Panc1 (cell line): ENCODE data around the gene ATP7B. TPM values are rescaled to one million over a fixed set of nuclear protein-coding genes. Genes with fewer than 3 reads are reported as not detected.

Source experiments
- ATAC-seq: fragments of 200-7000 bp; cut with Tn5 transposase; 2 replicates; pipeline ENCODE4 v1.9.1; 2020; ENCODE audit warnings: mild to moderate bottlenecking, moderate library complexity
- BruUV-seq: library from RNA; stranded (reverse); fragments of 400-500 nt; replicated peaks from 2 replicates; lab custom pipeline; 2021; lab: Mats Ljungman, UMichigan
- CTCF ChIA-PET: fragments of 300-600 bp; sonication (Branson Sonifier 250); formaldehyde crosslinking; loops from one replicate; lab custom pipeline; 2022; ENCODE audit warnings: antibody characterized with exemption; lab: Charles Lee
- POLR2A ChIA-PET: fragments of 300-600 bp; sonication (Branson Sonifier 250); formaldehyde crosslinking; loops from one replicate; lab custom pipeline; 2022; ENCODE audit warnings: antibody characterized with exemption; lab: Charles Lee
- DNase-seq: peaks from one replicate; pipeline ENCODE4 v3.0.0-alpha.2; 2010; ENCODE audit warnings: low read depth, low spot score
- H3K27ac ChIP-seq: 2 replicates; pipeline ENCODE4 v1.5.1; 2011; ENCODE audit warnings: mild to moderate bottlenecking, low read length, inconsistent platforms
- H3K27me3 ChIP-seq: fragments of 200-500 bp; sonication (Bioruptor generic); 2 replicates; pipeline ENCODE4 v1.6.0; 2014; ENCODE audit warnings: low read length, inconsistent platforms; ENCODE audit not compliant: control insufficient read depth, insufficient read depth
- H3K36me3 ChIP-seq: fragments of 200-500 bp; sonication (Bioruptor generic); 2 replicates; pipeline ENCODE4 v1.5.1; 2014; ENCODE audit warnings: inconsistent platforms, mild to moderate bottlenecking, low read length, moderate library complexity; ENCODE audit not compliant: control insufficient read depth, insufficient read depth
- H3K4me1 ChIP-seq: 2 replicates; pipeline ENCODE4 v1.5.1; 2011; ENCODE audit warnings: inconsistent platforms, mild to moderate bottlenecking, low read length, moderate library complexity; ENCODE audit not compliant: control insufficient read depth, insufficient read depth
- H3K4me3 ChIP-seq, 2 experiments: 2 replicates each; pipeline ENCODE4 v1.5.1; 2011 to 2012; ENCODE audit warnings: low read depth in 2 of 2, low read length in 2 of 2, mild to moderate bottlenecking in 2 of 2, inconsistent platforms in 1 of 2, moderate library complexity in 1 of 2
- H3K9me3 ChIP-seq: fragments of 200-500 bp; sonication (Bioruptor generic); 2 replicates; pipeline ENCODE4 v1.5.1; 2014; ENCODE audit warnings: low read depth, mild to moderate bottlenecking, inconsistent platforms, low read length, moderate library complexity; ENCODE audit not compliant: control insufficient read depth, insufficient read depth
- CTCF ChIP-seq: fragments of 450-650 bp; IDR thresholded peaks from 2 replicates; pipeline ENCODE4 v1.5.1; 2017; ENCODE audit warnings: mild to moderate bottlenecking
- POLR2AphosphoS5 ChIP-seq: IDR thresholded peaks from 2 replicates; pipeline ENCODE4 v1.6.1; 2012; ENCODE audit warnings: mild to moderate bottlenecking, low read depth, low read length, moderate library complexity
- REST ChIP-seq, 2 experiments: IDR thresholded peaks; 2 replicates each; pipeline ENCODE4 v1.6.1; 2011 to 2012; ENCODE audit warnings: low read depth in 2 of 2, control low read depth in 1 of 2, low read length in 1 of 2, mild to moderate bottlenecking in 1 of 2, moderate library complexity in 1 of 2; ENCODE audit not compliant: insufficient read depth in 1 of 2
- SIN3A ChIP-seq: IDR thresholded peaks from 2 replicates; pipeline ENCODE4 v1.6.1; 2012; ENCODE audit warnings: low read depth, mild to moderate bottlenecking, low read length, moderate library complexity, borderline replicate concordance; ENCODE audit not compliant: insufficient read depth
- TCF7L2 ChIP-seq: IDR thresholded peaks from 2 replicates; pipeline ENCODE4 v1.6.1; 2011; ENCODE audit warnings: mild to moderate bottlenecking, low read depth, low read length, inconsistent platforms
- in situ Hi-C: cut with HindIII; loops from 2 replicates; pipeline ENCODE4 v1.10.0; 2016; ENCODE audit warnings: low sequenced_read_pairs, low pct_unique_long_range_greater_than_20kb
- intact Hi-C: fragments of 100-400 bp; cut with micrococcal nuclease; formaldehyde crosslinking; loops from one replicate; pipeline ENCODE4 v1.10.0; 2022; ENCODE audit not compliant: unreplicated experiment
- total RNA-seq: library from RNA; stranded (reverse); gene quantifications from one replicate; pipeline ENCODE4 v1.2.1, GENCODE V29; 2021; ENCODE audit not compliant: unreplicated experiment

Gene ATP7B
- total RNA-seq, 1 experiment from 2014 or later: 19.6 TPM

DNA sequence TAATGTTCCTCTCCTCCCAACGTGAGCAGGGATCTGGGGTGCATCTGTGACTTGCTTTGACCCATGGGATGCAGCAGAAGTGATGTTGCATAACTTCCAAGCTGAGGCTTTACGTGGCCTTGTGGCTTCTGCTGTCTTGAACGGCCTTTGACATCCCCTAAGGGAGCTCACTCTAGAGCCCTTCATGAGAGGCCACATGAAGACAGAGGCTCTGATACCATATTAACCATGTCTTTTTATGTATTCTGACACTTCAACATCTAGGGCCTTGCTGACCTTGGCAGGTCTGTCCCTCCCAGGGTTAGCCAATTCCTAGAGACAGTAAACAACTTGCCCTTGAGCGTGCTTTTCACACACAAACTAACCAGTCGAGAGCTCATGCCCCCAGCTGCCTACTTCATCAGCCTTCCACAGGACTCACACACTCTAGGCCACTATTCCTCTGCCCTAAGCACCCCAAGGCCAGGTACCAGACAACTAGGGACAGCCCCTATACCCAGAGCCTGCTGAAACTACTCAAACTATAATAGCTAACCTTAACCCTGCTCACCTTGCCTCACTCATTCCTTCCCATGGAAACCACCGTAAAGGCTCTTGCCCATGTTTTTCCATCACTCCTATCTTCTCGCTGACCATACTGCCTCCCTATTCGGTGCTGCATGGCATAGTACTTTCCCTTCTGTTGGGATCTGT is 104.1 kb downstream of the ATP7B start:
- no peak overlapping the region for H3K4me3 ChIP-seq
- BruUV-seq: no TSS peak
- H3K27me3 ChIP-seq: no peaks in the 10 kb centered on the region
- intact Hi-C loops: loop anchor here (10.0 kb wide), 1 partner anchor 88 kb away; no protein-coding TSS in a partner anchor
- H3K27ac ChIP-seq: no peak overlapping the region
- H3K36me3 ChIP-seq: no peaks in the 10 kb centered on the region
- no peaks in the 10 kb centered on the region for H3K9me3 ChIP-seq
- ChIA-PET CTCF (no interaction called here), POLR2A (no interaction called here)
- ATAC-seq (no peak), DNase-seq (no peak)
- no peaks in the 10 kb centered on the region; the same call in 1 of the 2 replicates for H3K4me1 ChIP-seq
- in situ Hi-C loops: no loop called here
- TF ChIP-seq TCF7L2 (no peak), POLR2AphosphoS5 (no peak), SIN3A (no peak), CTCF (no peak), REST (IDR thresholded peaks at IDR 0.05; ENCODE audit: insufficient read depth in 1 of 2, low read depth in 2 of 2, low read length in 1 of 2) (no peak)

GRCh38 chr13:51906581-51906980 is 104.7 kb downstream of the ATP7B start:
- ChIA-PET POLR2A (no interaction called here), CTCF (no interaction called here)
- intact Hi-C loops (loop anchor here (10.0 kb wide), 1 partner anchor 88 kb away; no protein-coding TSS in a partner anchor), in situ Hi-C loops (no loop called here)
- no peak overlapping the region for H3K4me3 ChIP-seq
- no peak overlapping the region for H3K27ac ChIP-seq
- no TSS peak for BruUV-seq
- H3K4me1 ChIP-seq: no peaks in the 10 kb centered on the region; the same call in 1 of the 2 replicates
- TF ChIP-seq REST (IDR thresholded peaks at IDR 0.05; ENCODE audit: insufficient read depth in 1 of 2, low read depth in 2 of 2, low read length in 1 of 2) (no peak), POLR2AphosphoS5 (no peak), CTCF (no peak), TCF7L2 (no peak), SIN3A (no peak)
- H3K36me3 ChIP-seq: no peaks in the 10 kb centered on the region
- peak; percentile 74; the same call in 1 of the 2 replicates for ATAC-seq
- no peaks in the 10 kb centered on the region for H3K27me3 ChIP-seq
- no peak for DNase-seq
- H3K9me3 ChIP-seq: no peaks in the 10 kb centered on the region
